BJ (cell line): ENCODE measurements around the gene ARHGAP5. TPM values are rescaled to one million over a fixed set of nuclear protein-coding genes. Genes with fewer than 3 reads are reported as not detected.

Experiments
- CTCF ChIA-PET: fragments of 350-600 bp; formaldehyde crosslinking; extraction: SDS; loops from one replicate; lab custom pipeline; 2021; ENCODE audit warnings: antibody characterized with exemption, inconsistent platforms; lab: Yijun Ruan, JAX
- POLR2A ChIA-PET: fragments of 300-600 bp; sonication (Branson Sonifier 250); formaldehyde crosslinking; extraction: SDS; loops from one replicate; lab custom pipeline; 2021; ENCODE audit warnings: antibody characterized with exemption; lab: Charles Lee
- DNase-seq: peaks from one replicate; pipeline ENCODE4 v3.0.0-alpha.2; 2011; ENCODE audit warnings: low read depth
- H3K27me3 ChIP-seq: 2 replicates; pipeline ENCODE4 v1.6.0; 2011; ENCODE audit warnings: low read length; ENCODE audit not compliant: control insufficient read depth, insufficient read depth
- H3K36me3 ChIP-seq: 2 replicates; pipeline ENCODE4 v1.5.1; 2011; ENCODE audit warnings: low read length; ENCODE audit not compliant: control insufficient read depth, insufficient read depth
- H3K4me3 ChIP-seq: 2 replicates; pipeline ENCODE4 v1.5.1; 2011; ENCODE audit warnings: low read depth, mild to moderate bottlenecking, control low read depth, low read length
- polyA plus RNA-seq: library from polyadenylated mRNA; depleted of rRNA; stranded (reverse); fragments of >200 nt; gene quantifications from 2 replicates; pipeline ENCODE4 v1.2.3, GENCODE V29; 2011
- TF ChIP-seq, protein P1 (sequence below): IDR thresholded peaks from 2 replicates; pipeline ENCODE4 v1.5.1; 2011; ENCODE audit warnings: low read depth, mild to moderate bottlenecking, control low read depth, inconsistent platforms, low read length, moderate library complexity; ENCODE audit not compliant: insufficient read depth

Gene ARHGAP5
- polyA plus RNA-seq, 1 experiment = 17.4 TPM

DNA sequence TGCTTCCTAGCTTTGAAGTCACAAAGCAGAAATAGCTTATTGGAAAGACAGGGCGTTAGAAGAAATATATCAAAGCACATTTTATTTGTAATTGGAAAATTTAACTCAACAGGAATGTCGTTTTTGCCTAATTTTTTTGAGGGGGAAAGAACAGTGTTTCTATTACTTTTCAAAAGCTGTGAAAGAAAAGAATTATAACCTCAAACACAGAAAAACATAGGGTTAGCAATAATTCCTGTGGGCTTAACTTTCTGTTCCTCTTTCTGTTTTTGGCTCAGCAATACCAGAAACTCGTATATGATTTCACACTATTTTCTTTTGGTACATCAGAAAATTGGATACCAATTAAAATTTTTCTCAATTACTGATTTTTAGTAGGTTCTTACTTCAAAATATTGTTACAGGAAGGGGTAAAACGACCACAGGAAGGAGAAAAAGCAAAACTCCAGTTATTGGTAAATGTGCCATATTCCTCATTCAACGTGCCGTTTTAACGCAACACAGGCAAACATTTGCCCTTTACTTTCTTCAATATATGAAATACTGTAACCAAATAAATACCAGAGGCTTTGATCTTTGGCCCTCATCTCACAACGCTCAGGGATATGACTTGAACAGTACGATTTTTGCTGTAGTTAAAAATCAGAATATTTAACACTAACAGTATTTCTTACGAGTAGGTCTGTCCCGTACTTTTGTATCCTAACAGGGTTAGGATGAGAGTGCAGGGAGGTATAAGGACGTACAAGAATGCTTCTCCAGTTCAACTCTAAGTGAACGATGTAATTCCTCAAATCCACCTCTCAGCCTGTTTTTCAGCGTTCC is 123.5 kb downstream of the ARHGAP5 start:
- ChIA-PET POLR2A (no interaction called here), CTCF (interaction anchor here (1.0 to 1.1 kb wide), 3 partner anchors 17 to 54 kb away, joined by 3 read pairs; no protein-coding TSS in a partner anchor)
- Histone ChIP-seq H3K4me3 (peak overlapping the region; percentile 38), H3K36me3 (no peaks in the 10 kb centered on the region), H3K27me3 (no peaks in the 10 kb centered on the region)
- TF ChIP-seq, protein P1, sequence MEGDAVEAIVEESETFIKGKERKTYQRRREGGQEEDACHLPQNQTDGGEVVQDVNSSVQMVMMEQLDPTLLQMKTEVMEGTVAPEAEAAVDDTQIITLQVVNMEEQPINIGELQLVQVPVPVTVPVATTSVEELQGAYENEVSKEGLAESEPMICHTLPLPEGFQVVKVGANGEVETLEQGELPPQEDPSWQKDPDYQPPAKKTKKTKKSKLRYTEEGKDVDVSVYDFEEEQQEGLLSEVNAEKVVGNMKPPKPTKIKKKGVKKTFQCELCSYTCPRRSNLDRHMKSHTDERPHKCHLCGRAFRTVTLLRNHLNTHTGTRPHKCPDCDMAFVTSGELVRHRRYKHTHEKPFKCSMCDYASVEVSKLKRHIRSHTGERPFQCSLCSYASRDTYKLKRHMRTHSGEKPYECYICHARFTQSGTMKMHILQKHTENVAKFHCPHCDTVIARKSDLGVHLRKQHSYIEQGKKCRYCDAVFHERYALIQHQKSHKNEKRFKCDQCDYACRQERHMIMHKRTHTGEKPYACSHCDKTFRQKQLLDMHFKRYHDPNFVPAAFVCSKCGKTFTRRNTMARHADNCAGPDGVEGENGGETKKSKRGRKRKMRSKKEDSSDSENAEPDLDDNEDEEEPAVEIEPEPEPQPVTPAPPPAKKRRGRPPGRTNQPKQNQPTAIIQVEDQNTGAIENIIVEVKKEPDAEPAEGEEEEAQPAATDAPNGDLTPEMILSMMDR = no peak
- DNase-seq = no peak

DNA sequence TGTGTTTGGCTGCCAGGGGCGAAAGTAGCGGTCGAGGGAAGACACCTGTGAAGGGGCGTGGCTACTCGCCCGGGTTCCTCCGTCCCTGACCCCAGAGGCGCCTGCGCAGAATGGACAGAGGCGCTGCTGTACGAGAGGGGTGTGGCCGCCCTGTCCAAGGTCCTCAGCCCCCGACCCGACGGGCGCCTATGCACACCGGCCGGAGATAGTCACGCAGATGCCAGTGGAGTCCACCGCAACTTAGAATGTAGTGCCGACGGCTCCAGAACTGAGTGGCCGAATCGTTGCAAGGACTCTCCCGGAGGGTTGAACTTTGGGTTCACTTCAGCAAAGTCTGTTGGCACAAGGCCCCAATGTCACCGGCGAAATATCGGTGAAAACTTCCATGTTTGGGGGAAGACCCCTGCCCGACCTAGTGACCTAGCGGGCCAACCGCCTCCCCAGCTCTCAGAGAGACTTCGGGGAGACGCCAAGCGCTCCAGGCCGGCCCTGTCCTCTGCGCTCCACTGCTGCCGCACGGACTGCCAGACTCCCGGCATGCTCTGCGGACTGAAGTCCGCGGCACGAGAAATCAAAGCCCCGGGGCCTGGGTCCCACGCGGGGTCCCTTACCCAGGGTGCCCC is 124.2 kb downstream of the ARHGAP5 start:
- CTCF ChIA-PET = interaction anchor here (1.5 kb wide), 1 partner anchor 51 kb away, joined by 3 read pairs; no protein-coding TSS in a partner anchor
- POLR2A ChIA-PET = no interaction called here
- DNase-seq = no peak
- Histone ChIP-seq H3K27me3 (no peaks in the 10 kb centered on the region), H3K36me3 (no peaks in the 10 kb centered on the region), H3K4me3 (peak overlapping the region; percentile 38)
- TF ChIP-seq, protein P1 = no peak

DNA sequence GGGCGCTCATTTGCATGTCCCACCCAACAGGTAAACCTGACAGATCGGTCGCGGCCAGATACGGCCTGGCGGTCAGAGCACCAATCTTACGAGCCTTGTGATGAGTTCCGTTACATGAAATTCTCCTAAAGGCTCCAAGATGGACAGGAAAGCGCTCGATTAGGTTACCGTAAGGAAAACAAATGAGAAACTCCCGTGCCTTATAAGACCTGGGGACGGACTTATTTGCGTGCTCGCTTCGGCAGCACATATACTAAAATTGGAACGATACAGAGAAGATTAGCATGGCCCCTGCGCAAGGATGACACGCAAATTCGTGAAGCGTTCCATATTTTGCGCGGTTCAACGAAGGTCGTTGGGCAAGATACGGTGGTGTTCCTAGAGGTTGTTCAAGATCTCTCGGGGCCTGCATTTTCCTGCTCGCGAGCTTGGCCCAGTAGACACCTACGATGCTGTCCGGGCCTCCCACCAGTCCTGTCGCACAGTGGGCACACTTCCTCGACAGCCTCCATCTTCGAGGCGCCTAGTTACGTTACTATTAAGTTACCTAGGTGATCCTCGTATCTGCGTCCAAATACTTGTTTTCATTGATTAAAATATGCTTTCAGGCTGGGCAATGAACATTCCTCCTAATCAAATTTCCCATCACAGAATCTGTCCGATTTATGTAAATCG is 124.8 kb downstream of the ARHGAP5 start, which contains the start of gene RNU6-7:
RNU6-7 (plus strand) TSS at position 230 of the 675 bp plus-strand sequence.
- H3K36me3 ChIP-seq = no peaks in the 10 kb centered on the region
- H3K27me3 ChIP-seq = peaks cover 2% of the 10 kb centered on the region; the same call in 1 of the 2 replicates
- TF ChIP-seq, protein P1 = no peak
- CTCF ChIA-PET = interaction anchor here (1.5 kb wide), 1 partner anchor 51 kb away, joined by 3 read pairs; no protein-coding TSS in a partner anchor
- POLR2A ChIA-PET = no interaction called here
- peak within 1 kb of the TSS; percentile 38 for H3K4me3 ChIP-seq
- DNase-seq = no peak

DNA sequence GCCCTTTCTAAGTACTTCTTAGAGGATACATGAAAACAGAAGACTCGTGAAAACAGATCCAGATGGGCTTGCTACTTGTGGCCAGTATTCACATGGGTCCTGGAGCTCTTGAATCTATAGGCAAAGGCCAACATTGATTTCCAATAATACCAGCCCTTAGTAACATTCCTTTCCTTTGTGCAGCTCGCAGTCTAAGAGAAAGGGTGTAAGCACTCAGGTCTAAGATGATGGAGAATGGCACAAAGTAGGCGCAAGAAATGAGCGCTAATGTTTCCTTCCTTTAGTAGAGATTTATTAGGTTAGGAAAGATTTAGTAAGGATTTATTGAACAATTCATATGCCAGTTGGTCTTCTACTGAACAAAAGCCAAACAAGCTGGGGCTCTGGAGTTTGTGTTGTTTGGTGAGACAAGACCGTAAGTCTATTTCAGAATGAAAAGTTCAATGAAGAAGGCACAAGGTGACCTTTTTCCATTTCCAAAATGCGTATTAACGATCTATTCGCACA is 125.4 kb downstream of the ARHGAP5 start:
- Histone ChIP-seq H3K27me3 (peaks cover 2% of the 10 kb centered on the region; the same call in 1 of the 2 replicates), H3K36me3 (no peaks in the 10 kb centered on the region), H3K4me3 (no peak overlapping the region)
- ChIA-PET POLR2A (no interaction called here), CTCF (interaction anchor here (1.5 kb wide), 1 partner anchor 50 kb away, joined by 3 read pairs; no protein-coding TSS in a partner anchor)
- TF ChIP-seq, protein P1 = no peak
- no peak for DNase-seq
